H9 (cell line): ENCODE data around the gene CHD9. TPM values are rescaled to one million over a fixed set of nuclear protein-coding genes. Genes with fewer than 3 reads are reported as not detected.

ENCODE experiments used
- DNase-seq: peaks from one replicate; pipeline ENCODE4 v3.0.0-alpha.2; 2017
- H2AFZ ChIP-seq: one replicate; pipeline ENCODE4 v1.6.1; 2013; ENCODE audit warnings: mild to moderate bottlenecking, low read length, control low read depth, moderate library complexity
- H2AK5ac ChIP-seq: 2 replicates; pipeline ENCODE4 v1.6.1; 2013; ENCODE audit warnings: low read length, control low read depth, mixed read lengths; ENCODE audit not compliant: insufficient read length
- H2BK120ac ChIP-seq: one replicate; pipeline ENCODE4 v1.6.1; 2013; ENCODE audit warnings: low read depth, mild to moderate bottlenecking, low read length, control low read depth, inconsistent platforms; ENCODE audit not compliant: poor library complexity, severe bottlenecking
- H2BK12ac ChIP-seq: 2 replicates; pipeline ENCODE4 v1.6.1; 2013; ENCODE audit warnings: low read length, control low read depth, mixed read lengths, low read depth; ENCODE audit not compliant: insufficient read length
- H2BK15ac ChIP-seq: 2 replicates; pipeline ENCODE4 v1.6.1; 2013; ENCODE audit warnings: low read depth, low read length, control low read depth
- H2BK20ac ChIP-seq: one replicate; pipeline ENCODE4 v1.6.1; 2013; ENCODE audit warnings: low read depth, mild to moderate bottlenecking, low read length, control low read depth, inconsistent platforms; ENCODE audit not compliant: poor library complexity, severe bottlenecking
- H2BK5ac ChIP-seq: 2 replicates; pipeline ENCODE4 v1.6.1; 2013; ENCODE audit warnings: low read length, control low read depth, mixed read lengths; ENCODE audit not compliant: insufficient read length
- H3K14ac ChIP-seq: 2 replicates; pipeline ENCODE4 v1.6.1; 2013; ENCODE audit warnings: low read length, control low read depth; ENCODE audit not compliant: insufficient read depth
- H3K18ac ChIP-seq: 2 replicates; pipeline ENCODE4 v1.6.1; 2013; ENCODE audit warnings: low read depth, mild to moderate bottlenecking, mixed read lengths, low read length, control low read depth; ENCODE audit not compliant: insufficient read length
- H3K23ac ChIP-seq: 2 replicates; pipeline ENCODE4 v1.6.1; 2013; ENCODE audit warnings: low read length, control low read depth, mixed read lengths, low read depth; ENCODE audit not compliant: insufficient read length
- H3K23me2 ChIP-seq: 2 replicates; pipeline ENCODE4 v1.6.1; 2013; ENCODE audit warnings: low read depth, mild to moderate bottlenecking, mixed read lengths, low read length, control low read depth; ENCODE audit not compliant: insufficient read length, poor library complexity, severe bottlenecking
- H3K27ac ChIP-seq: 2 replicates; pipeline ENCODE4 v1.5.1; 2013; ENCODE audit warnings: low read length, control low read depth, mixed read lengths, low read depth; ENCODE audit not compliant: insufficient read length
- H3K27me3 ChIP-seq: 2 replicates; pipeline ENCODE4 v1.6.1; 2013; ENCODE audit warnings: low read length, control low read depth, inconsistent platforms; ENCODE audit not compliant: insufficient read depth
- H3K4ac ChIP-seq: 2 replicates; pipeline ENCODE4 v1.6.1; 2013; ENCODE audit warnings: low read depth, mild to moderate bottlenecking, control low read depth, inconsistent platforms, low read length, moderate library complexity
- H3K4me1 ChIP-seq: 2 replicates; pipeline ENCODE4 v1.6.1; 2013; ENCODE audit warnings: low read length, control low read depth, inconsistent platforms; ENCODE audit not compliant: insufficient read depth
- H3K4me2 ChIP-seq: 2 replicates; pipeline ENCODE4 v1.6.1; 2013; ENCODE audit warnings: low read length, control low read depth, mixed read lengths; ENCODE audit not compliant: insufficient read length, insufficient read depth
- H3K56ac ChIP-seq: 2 replicates; pipeline ENCODE4 v1.6.1; 2013; ENCODE audit warnings: low read depth, mild to moderate bottlenecking, mixed read lengths, low read length, control low read depth; ENCODE audit not compliant: insufficient read length
- H3K79me1 ChIP-seq: 2 replicates; pipeline ENCODE4 v1.6.1; 2013; ENCODE audit warnings: low read depth, mild to moderate bottlenecking, moderate library complexity, low read length, control low read depth, inconsistent platforms; ENCODE audit not compliant: insufficient read depth, poor library complexity, severe bottlenecking
- H3K79me2 ChIP-seq: 2 replicates; pipeline ENCODE4 v1.6.1; 2013; ENCODE audit warnings: low read length, control low read depth, inconsistent platforms; ENCODE audit not compliant: insufficient read depth
- H3K9ac ChIP-seq: 2 replicates; pipeline ENCODE4 v1.6.1; 2013; ENCODE audit warnings: low read length, control low read depth, mixed read lengths; ENCODE audit not compliant: insufficient read length; ENCODE audit errors: extremely low read depth
- H3K9me3 ChIP-seq: one replicate; pipeline ENCODE4 v1.6.1; 2013; ENCODE audit warnings: low read depth, low read length, inconsistent platforms; ENCODE audit not compliant: control insufficient read depth
- H3T11ph ChIP-seq: one replicate; pipeline ENCODE4 v1.6.1; 2013; ENCODE audit warnings: mild to moderate bottlenecking, low read length, control low read depth, inconsistent platforms
- H4K20me1 ChIP-seq: one replicate; pipeline ENCODE4 v1.6.1; 2013; ENCODE audit not compliant: control insufficient read depth, insufficient read length, insufficient read depth
- H4K5ac ChIP-seq: 2 replicates; pipeline ENCODE4 v1.6.1; 2013; ENCODE audit warnings: low read depth, mild to moderate bottlenecking, mixed read lengths, low read length, control low read depth; ENCODE audit not compliant: insufficient read length
- H4K8ac ChIP-seq: replicated peaks from 2 replicates; pipeline ENCODE4 v1.6.1; 2013; ENCODE audit warnings: low read length, control low read depth, mixed read lengths, low read depth; ENCODE audit not compliant: insufficient read length
- H4K91ac ChIP-seq: 2 replicates; pipeline ENCODE4 v1.6.1; 2013; ENCODE audit warnings: low read depth, mild to moderate bottlenecking, moderate library complexity, mixed read lengths, low read length, control low read depth; ENCODE audit not compliant: insufficient read length
- H3K27ac Mint-ChIP-seq, 3 experiments: 2 replicates in 2 of 3; 3 replicates in 1 of 3; pipeline ENCODE4 v1.8.0; 2020 to 2021; ENCODE audit warnings: mixed read lengths in 3 of 3, mild to moderate bottlenecking in 1 of 3, moderate library complexity in 1 of 3
- H3K27me3 Mint-ChIP-seq: 2 replicates; pipeline ENCODE4 v1.8.0; 2021; ENCODE audit warnings: low read depth, mild to moderate bottlenecking, moderate library complexity, mixed read lengths
- H3K36me3 Mint-ChIP-seq, 3 experiments: 2 replicates in 2 of 3; 3 replicates in 1 of 3; pipeline ENCODE4 v1.8.0; 2020 to 2021; ENCODE audit warnings: low read depth in 3 of 3, mixed read lengths in 3 of 3; ENCODE audit not compliant: insufficient read depth in 1 of 3
- H3K4me1 Mint-ChIP-seq, 2 experiments: 2 replicates each; pipeline ENCODE4 v1.8.0; 2020; ENCODE audit warnings: mixed read lengths in 2 of 2
- H3K4me3 Mint-ChIP-seq, 2 experiments: 2 replicates in 1 of 2; 3 replicates in 1 of 2; pipeline ENCODE4 v1.8.0; 2020 to 2021; ENCODE audit warnings: mild to moderate bottlenecking in 2 of 2, mixed read lengths in 2 of 2, moderate library complexity in 1 of 2
- H3K9me3 Mint-ChIP-seq, 2 experiments: 2 replicates in 1 of 2; 3 replicates in 1 of 2; pipeline ENCODE4 v1.8.0; 2020; ENCODE audit warnings: mild to moderate bottlenecking in 2 of 2, mixed read lengths in 2 of 2, moderate library complexity in 1 of 2
- CTCF ChIP-seq: fragments of 200-600 bp; sonication (generic); conservative IDR thresholded peaks from 3 replicates; pipeline ENCODE4 v1.8.0; 2021; ENCODE audit warnings: antibody characterized with exemption, mild to moderate bottlenecking
- WGBS: extraction: QIAGEN DNeasy Blood & Tissue Kit; methylation state at CpG from one replicate; pipeline ENCODE4 v1.1.7; 2013; ENCODE audit warnings: missing lambda C conversion rate, low lambda C conversion rate, mixed read lengths; ENCODE audit not compliant: insufficient read length; ENCODE audit errors: extremely low coverage; 5-methylcytosine and 5-hydroxymethylcytosine counted together
- total RNA-seq: library from RNA; stranded (reverse); gene quantifications from 2 replicates; pipeline ENCODE4 v1.2.1, GENCODE V29; 2021

CHD9 gene
- total RNA-seq, 1 experiment from 2014 or later: 46.2 TPM

GRCh38 chr16:53123747-53124146 lies 69.0 kb downstream of the CHD9 start:
- H3K4me1 ChIP-seq: no peaks in the 10 kb centered on the region
- TF ChIP-seq CTCF: no peak
- H4K5ac ChIP-seq: no peak overlapping the region
- H3K4me2 ChIP-seq: no peak overlapping the region
- H3K79me1 ChIP-seq: no peaks in the 10 kb centered on the region
- H3K23me2 ChIP-seq: no peaks in the 10 kb centered on the region
- no peak overlapping the region for H4K8ac ChIP-seq
- no peak for DNase-seq
- no peak overlapping the region for H3K4me3 Mint-ChIP-seq
- no peak overlapping the region for H3K56ac ChIP-seq
- H4K91ac ChIP-seq: no peak overlapping the region
- no peaks in the 10 kb centered on the region for H4K20me1 ChIP-seq
- H3T11ph ChIP-seq: no peak overlapping the region
- no peaks in the 10 kb centered on the region for H3K27me3 Mint-ChIP-seq
- no peak overlapping the region for H2AFZ ChIP-seq
- peaks cover 4 to 8% (median 7%) of the 10 kb centered on the region in 3 experiments; a peak in 6 of 7 replicates for H3K36me3 Mint-ChIP-seq
- H2BK12ac ChIP-seq: no peak overlapping the region
- no peak overlapping the region for H2AK5ac ChIP-seq
- no peak overlapping the region for H3K23ac ChIP-seq
- no peaks in the 10 kb centered on the region for H3K27me3 ChIP-seq
- H3K79me2 ChIP-seq: no peaks in the 10 kb centered on the region
- no peaks in the 10 kb centered on the region for H3K9me3 ChIP-seq
- no peak overlapping the region for H2BK15ac ChIP-seq
- peaks cover 0 to 2% of the 10 kb centered on the region in 2 experiments; a peak in 1 of 4 replicates for H3K4me1 Mint-ChIP-seq
- H3K27ac ChIP-seq: no peak overlapping the region
- no peak overlapping the region for H3K9ac ChIP-seq
- no peak overlapping the region for H2BK120ac ChIP-seq
- peaks cover 4 to 8% of the 10 kb centered on the region in 2 experiments; a peak in 4 of 5 replicates for H3K9me3 Mint-ChIP-seq
- H3K18ac ChIP-seq: no peak overlapping the region
- H3K4ac ChIP-seq: no peak overlapping the region
- no peak overlapping the region for H3K27ac Mint-ChIP-seq
- no peak overlapping the region for H2BK20ac ChIP-seq
- no CpG with 5 or more reads among the region's 3 CpGs for WGBS
- no peak overlapping the region for H3K14ac ChIP-seq
- no peak overlapping the region for H2BK5ac ChIP-seq
